A673 (cell line): ENCODE measurements around the gene ADAMTSL2.

Experiments used
- CTCF ChIP-seq: fragments of 300-800, 200-600 bp; sonication (generic); conservative IDR thresholded peaks from 2 replicates; pipeline ENCODE4 v1.5.1; 2017; ENCODE audit warnings: low read depth, mild to moderate bottlenecking, antibody characterized with exemption, low read length, moderate library complexity, mixed read lengths
- EZH2 ChIP-seq: fragments of 200-600 bp; sonication (generic); IDR thresholded peaks from 2 replicates; pipeline ENCODE4 v1.6.1; 2017; ENCODE audit warnings: borderline replicate concordance, low read depth, mild to moderate bottlenecking, mixed read lengths, antibody characterized with exemption, low read length; ENCODE audit not compliant: poor library complexity, severe bottlenecking

GRCh38 chr9:133525677-133526076 is 8.8 kb upstream of the ADAMTSL2 start:
- TF ChIP-seq CTCF: no peak
- TF ChIP-seq EZH2: no peak
